SK-N-MC (cell line): ENCODE data around the gene PRKCSH.

Source experiments
- EZH2 ChIP-seq: fragments of 200-600 bp; sonication (generic); IDR thresholded peaks from one replicate; pipeline ENCODE4 v1.6.1; 2017; ENCODE audit warnings: antibody characterized with exemption
- POLR2AphosphoS5 ChIP-seq: IDR thresholded peaks from 2 replicates; pipeline ENCODE4 v1.6.1; 2012; ENCODE audit warnings: mild to moderate bottlenecking, low read depth, low read length, borderline replicate concordance

DNA sequence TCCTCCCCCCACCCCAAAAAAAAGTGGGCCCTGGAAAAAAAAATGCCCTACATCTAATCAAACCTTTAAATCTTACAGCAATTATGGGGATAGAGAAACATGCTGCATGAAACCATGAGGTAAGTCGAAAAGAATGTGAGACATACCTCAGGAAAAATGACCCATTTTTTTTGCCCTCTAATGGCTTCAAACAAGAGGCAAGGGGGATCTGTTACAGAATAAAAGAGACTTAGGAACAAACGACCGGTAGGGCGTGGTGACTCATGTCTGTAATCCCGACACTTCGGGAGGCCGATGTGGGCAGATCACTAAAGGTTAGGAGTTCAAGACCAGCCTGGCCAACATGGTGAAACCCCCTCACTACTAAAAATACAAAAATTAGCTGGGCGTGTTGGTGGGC lies 24.8 kb upstream of the PRKCSH start:
- TF ChIP-seq POLR2AphosphoS5 (no peak), EZH2 (no peak)
